Measurements from ENCODE around the gene ADAMTS2.
"Not testable (repeated sequence)": the region's sequence is repeated elsewhere in the genome, so short reads cannot be mapped to it uniquely, and the experiment has no call there.

Gene ADAMTS2

DNA sequence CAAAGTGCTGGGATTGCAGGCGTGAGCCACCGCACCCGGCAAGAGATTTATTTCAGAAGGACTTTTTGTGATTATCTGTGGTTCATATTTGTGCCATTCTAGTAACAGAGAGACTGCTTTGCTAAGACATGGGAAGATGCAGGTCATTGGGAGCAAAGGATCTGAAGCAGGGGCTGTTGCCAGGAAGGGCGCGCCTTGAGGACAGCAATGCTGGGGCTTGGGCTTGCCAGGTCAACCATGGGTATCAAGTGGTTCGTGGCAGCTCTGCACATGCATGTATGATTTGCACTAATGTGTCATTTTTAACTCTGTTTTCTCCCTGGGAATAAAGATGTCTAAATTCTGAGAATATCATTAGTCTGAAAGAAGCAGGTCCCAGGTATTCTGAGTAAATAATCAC, 17.0 kb downstream of the ADAMTS2 start:
- H3K36me3 ChIP-seq (ENCODE audit: insufficient read depth, low read length), result no peaks in the 10 kb centered on the region
- no peaks in the 10 kb centered on the region for H3K9me3 ChIP-seq (ENCODE audit: insufficient read depth, low read depth, low read length)
- WGBS, result 96% methylated on average over 6 of the region's 6 CpGs
- H3K27me3 ChIP-seq (ENCODE audit: insufficient read depth, low read length), result peaks cover 15% of the 10 kb centered on the region
- no peak overlapping the region for H3K9ac ChIP-seq (ENCODE audit: low read depth, low read length)
- H3K4me1 ChIP-seq (ENCODE audit: insufficient read depth, low read length), result no peaks in the 10 kb centered on the region
- H3K4me3 ChIP-seq (ENCODE audit: low read length), result no peak overlapping the region
- H3K27ac ChIP-seq (ENCODE audit: low read depth, low read length), result no peak overlapping the region

DNA sequence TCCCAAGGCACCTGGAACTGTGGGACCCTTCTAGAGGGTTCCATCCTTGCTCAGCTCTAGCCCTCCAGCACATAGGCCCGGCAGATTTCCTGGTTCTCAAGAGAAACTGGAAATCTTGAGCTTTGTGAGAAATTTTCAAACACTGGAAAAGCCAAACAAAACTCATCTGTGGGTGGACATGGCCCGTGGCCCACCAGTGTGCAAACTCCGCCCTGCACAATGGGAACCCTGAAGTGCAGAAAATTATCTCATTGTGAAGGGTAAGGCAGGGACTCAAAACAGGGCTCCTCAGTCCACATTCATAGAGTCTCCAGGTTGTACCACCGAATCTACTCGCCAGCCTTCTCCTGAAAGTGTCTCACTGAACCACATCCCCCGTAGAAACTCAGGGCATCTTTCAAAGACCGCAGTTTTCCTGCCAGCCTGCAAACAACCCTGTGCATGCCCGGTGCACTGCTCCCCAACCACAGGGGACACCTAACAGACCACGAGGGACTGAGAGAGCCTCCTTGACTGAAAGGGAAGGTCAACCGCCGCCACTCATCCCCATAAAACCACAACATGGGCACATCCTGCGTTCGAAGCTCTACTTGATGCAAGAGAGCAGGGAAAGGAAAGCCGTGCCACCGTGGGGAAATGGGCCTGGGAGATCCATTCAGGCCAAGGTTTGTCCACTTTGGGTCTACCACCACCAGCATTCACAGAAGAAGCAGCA, 18.1 kb downstream of the ADAMTS2 start:
- H3K27me3 ChIP-seq (ENCODE audit: insufficient read depth, low read length), result peaks cover 15% of the 10 kb centered on the region
- no peaks in the 10 kb centered on the region for H3K4me1 ChIP-seq (ENCODE audit: insufficient read depth, low read length)
- no peaks in the 10 kb centered on the region for H3K9me3 ChIP-seq (ENCODE audit: insufficient read depth, low read depth, low read length)
- H3K36me3 ChIP-seq (ENCODE audit: insufficient read depth, low read length), result no peaks in the 10 kb centered on the region
- no peak overlapping the region for H3K9ac ChIP-seq (ENCODE audit: low read depth, low read length)
- H3K4me3 ChIP-seq (ENCODE audit: low read length), result peak overlapping the region; percentile 65
- H3K27ac ChIP-seq (ENCODE audit: low read depth, low read length), result no peak overlapping the region
- WGBS, result 86% methylated on average over 15 of the region's 15 CpGs

DNA sequence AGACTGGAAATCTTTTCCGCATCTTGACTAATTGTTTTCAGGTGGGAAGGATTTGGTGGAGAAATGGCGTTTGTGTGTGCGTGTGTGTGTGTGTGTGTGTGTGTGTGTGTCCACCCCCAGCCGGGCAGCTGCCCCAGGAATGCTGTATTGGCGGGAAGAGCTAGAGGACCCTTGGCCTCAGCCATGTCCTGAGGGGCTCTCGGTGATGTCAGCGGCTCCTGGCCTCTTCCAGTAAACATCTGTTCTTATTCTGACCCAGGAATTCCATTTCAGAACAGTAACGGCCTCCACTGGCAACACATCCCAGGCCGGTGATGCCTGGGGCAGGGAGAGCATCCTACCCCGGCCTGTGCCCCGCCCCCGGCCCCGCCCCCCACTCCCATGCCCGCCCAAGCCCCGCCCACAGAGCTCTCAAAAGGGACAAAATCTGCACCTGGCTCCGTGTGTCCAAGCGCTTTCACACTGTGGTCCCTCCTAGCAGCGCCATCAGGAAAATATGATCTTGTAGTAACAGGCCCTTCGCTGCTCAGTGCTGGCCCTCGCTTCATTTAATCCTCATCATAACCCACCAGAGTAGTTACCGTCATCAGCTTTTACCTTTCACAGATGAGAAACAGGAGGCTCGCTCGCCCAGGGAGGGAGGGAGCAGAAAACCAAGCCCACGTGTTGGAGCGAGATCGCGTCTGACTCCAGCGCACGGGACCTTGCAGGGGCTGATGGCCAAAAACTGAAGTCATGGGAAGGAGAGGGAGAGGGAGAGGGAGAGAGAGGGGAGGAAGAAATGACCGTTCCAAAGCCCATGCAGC, 18.9 kb downstream of the ADAMTS2 start:
- Histone ChIP-seq H3K9me3 (ENCODE audit: insufficient read depth, low read depth, low read length) (no peaks in the 10 kb centered on the region), H3K27me3 (ENCODE audit: insufficient read depth, low read length) (peaks cover 15% of the 10 kb centered on the region), H3K36me3 (ENCODE audit: insufficient read depth, low read length) (no peaks in the 10 kb centered on the region), H3K9ac (ENCODE audit: low read depth, low read length) (peak overlapping the region; percentile 56), H3K4me3 (ENCODE audit: low read length) (peak overlapping the region; percentile 65), H3K27ac (ENCODE audit: low read depth, low read length) (no peak overlapping the region), H3K4me1 (ENCODE audit: insufficient read depth, low read length) (no peaks in the 10 kb centered on the region)
- WGBS, result 30% methylated on average over 26 of the region's 30 CpGs

DNA sequence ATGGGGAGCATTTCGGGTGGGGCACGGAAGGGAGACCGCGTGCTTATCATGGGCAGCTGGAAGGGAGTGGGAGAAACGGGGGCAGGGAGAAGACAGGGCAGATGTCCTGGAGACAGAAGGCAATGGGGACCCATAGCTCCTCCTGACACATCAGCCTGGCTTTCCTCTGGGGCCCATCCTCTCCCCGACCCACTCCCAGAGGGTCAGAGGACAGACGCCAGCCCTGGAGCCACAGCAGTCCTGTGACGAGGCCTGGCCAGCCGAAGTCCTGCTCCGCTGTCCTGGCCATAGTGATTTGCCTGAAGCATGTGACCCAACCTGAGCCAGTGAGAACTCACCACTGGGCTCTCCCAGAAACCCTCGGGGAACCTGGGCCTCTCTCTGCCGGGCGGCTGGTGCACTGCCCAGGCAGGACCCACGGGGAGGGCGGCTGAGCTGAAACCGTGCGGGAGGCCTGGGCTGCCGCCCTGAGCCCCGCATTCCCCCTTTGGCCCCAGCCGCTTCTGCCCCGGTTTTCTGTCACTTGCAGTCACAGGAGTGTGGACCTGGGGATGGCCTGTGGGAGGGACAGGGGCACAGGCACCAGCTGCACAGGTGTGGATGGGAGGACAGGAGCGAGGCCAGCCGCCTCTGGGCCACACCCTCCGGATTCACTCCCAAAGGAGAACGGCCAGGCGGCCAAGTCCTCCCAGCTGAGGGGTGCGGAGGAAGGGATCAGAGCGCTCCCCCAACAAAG, 19.8 kb downstream of the ADAMTS2 start:
- Histone ChIP-seq H3K4me1 (ENCODE audit: insufficient read depth, low read length) (no peaks in the 10 kb centered on the region), H3K9ac (ENCODE audit: low read depth, low read length) (no peak overlapping the region), H3K36me3 (ENCODE audit: insufficient read depth, low read length) (no peaks in the 10 kb centered on the region), H3K27me3 (ENCODE audit: insufficient read depth, low read length) (peaks cover 15% of the 10 kb centered on the region), H3K27ac (ENCODE audit: low read depth, low read length) (no peak overlapping the region), H3K9me3 (ENCODE audit: insufficient read depth, low read depth, low read length) (no peaks in the 10 kb centered on the region), H3K4me3 (ENCODE audit: low read length) (no peak overlapping the region)
- 94% methylated on average over 28 of the region's 28 CpGs for WGBS

DNA sequence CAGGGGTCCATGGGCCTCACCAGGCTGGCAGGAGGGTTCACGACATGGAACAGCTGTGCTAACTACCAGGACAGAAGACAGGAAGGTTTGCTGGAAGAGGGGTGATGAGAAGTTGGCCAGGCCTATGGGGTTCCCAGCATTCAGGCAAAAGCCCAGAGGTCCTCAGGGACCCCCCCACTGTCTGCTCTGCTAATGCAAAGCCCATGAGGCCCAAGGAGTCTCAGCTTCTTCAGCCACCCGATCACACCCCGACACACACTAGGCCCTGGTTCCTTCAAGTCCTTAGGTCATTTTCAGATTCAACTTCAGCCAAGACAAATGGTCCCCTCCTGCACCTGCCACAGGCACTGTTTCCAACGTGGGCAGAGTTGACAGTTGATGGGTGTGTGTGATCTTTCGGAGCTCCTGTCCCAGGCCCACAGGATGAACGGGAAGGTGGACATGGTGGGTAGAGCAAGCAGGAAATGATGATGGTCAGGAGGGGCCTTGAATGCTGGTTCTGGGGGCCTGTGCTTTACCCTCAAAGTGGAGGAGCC, 20.4 kb downstream of the ADAMTS2 start:
- 85% methylated on average over 6 of the region's 6 CpGs for WGBS
- Histone ChIP-seq H3K36me3 (ENCODE audit: insufficient read depth, low read length) (no peaks in the 10 kb centered on the region), H3K9me3 (ENCODE audit: insufficient read depth, low read depth, low read length) (no peaks in the 10 kb centered on the region), H3K4me3 (ENCODE audit: low read length) (no peak overlapping the region), H3K9ac (ENCODE audit: low read depth, low read length) (no peak overlapping the region), H3K4me1 (ENCODE audit: insufficient read depth, low read length) (no peaks in the 10 kb centered on the region), H3K27me3 (ENCODE audit: insufficient read depth, low read length) (peaks cover 15% of the 10 kb centered on the region), H3K27ac (ENCODE audit: low read depth, low read length) (no peak overlapping the region)

DNA sequence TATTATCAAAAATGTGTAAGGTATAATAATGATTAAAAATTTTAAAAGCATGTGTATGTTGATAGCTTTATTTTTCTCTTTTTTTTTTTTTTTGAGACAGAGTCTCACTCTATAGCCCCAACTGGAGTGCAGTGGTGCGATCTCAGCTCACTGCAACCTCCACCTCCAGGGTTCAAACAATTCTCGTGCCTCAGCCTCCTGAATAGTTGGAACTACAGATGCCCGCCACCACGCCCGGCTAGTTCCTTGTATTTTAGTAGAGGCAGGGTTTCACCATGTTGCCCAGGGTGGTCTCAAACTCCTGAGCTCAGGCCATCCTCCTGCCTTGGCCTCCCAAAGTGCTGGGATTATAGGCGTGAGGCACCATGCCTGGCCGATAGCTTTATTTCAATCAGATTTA, 20.9 kb downstream of the ADAMTS2 start:
- not testable (repeated sequence) for H3K9ac ChIP-seq (ENCODE audit: low read depth, low read length); H3K4me1 ChIP-seq (ENCODE audit: insufficient read depth, low read length); H3K27ac ChIP-seq (ENCODE audit: low read depth, low read length); H3K4me3 ChIP-seq (ENCODE audit: low read length); H3K9me3 ChIP-seq (ENCODE audit: insufficient read depth, low read depth, low read length); H3K36me3 ChIP-seq (ENCODE audit: insufficient read depth, low read length)
- WGBS, result 95% methylated on average over 7 of the region's 7 CpGs
- H3K27me3 ChIP-seq (ENCODE audit: insufficient read depth, low read length), result peaks cover 15% of the 10 kb centered on the region

DNA sequence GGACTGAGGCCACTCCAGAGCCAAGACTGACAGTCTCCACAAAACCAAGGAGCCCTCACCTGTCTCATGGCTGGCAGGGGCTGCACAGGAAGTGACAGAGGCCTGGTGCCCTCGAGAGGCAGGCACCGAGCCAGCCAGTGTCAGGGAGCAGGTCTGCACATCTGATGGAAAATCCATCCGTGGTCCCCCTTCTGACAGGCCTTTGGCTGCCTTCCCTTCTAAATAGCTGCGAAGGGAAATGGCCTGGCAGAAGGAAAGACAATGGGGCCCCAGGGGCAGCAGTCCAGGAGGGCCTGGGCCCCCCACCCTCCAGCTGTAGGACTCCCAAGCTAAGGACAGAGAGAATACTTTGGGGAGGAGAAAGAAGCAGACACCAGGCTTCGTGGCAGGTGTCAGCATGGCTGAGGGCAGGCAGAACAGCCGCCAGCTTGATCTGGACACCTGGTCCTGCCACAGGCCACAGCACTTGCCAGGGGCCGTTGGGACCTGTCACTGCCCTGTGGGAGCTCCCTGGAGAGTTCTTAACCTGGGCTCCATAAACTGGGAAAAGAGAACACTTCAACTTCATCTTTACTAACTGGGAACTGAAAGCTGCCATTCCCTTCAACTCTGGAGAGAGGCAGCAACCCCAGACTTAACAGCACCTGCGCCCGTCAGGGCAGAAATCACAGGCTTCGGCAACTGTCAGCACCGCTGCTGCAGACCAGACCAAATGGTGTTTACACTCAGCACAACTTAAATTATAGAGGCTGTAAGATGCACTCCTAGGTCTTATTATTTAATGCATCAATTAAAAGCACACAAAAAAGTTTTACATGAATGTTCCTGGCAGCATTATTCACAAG, 22.0 kb downstream of the ADAMTS2 start:
- Histone ChIP-seq H3K4me1 (ENCODE audit: insufficient read depth, low read length) (no peaks in the 10 kb centered on the region), H3K9me3 (ENCODE audit: insufficient read depth, low read depth, low read length) (no peaks in the 10 kb centered on the region), H3K27me3 (ENCODE audit: insufficient read depth, low read length) (peaks cover 15% of the 10 kb centered on the region), H3K36me3 (ENCODE audit: insufficient read depth, low read length) (no peaks in the 10 kb centered on the region), H3K9ac (ENCODE audit: low read depth, low read length) (no peak overlapping the region), H3K4me3 (ENCODE audit: low read length) (no peak overlapping the region), H3K27ac (ENCODE audit: low read depth, low read length) (no peak overlapping the region)
- 80% methylated on average over 11 of the region's 11 CpGs for WGBS

DNA sequence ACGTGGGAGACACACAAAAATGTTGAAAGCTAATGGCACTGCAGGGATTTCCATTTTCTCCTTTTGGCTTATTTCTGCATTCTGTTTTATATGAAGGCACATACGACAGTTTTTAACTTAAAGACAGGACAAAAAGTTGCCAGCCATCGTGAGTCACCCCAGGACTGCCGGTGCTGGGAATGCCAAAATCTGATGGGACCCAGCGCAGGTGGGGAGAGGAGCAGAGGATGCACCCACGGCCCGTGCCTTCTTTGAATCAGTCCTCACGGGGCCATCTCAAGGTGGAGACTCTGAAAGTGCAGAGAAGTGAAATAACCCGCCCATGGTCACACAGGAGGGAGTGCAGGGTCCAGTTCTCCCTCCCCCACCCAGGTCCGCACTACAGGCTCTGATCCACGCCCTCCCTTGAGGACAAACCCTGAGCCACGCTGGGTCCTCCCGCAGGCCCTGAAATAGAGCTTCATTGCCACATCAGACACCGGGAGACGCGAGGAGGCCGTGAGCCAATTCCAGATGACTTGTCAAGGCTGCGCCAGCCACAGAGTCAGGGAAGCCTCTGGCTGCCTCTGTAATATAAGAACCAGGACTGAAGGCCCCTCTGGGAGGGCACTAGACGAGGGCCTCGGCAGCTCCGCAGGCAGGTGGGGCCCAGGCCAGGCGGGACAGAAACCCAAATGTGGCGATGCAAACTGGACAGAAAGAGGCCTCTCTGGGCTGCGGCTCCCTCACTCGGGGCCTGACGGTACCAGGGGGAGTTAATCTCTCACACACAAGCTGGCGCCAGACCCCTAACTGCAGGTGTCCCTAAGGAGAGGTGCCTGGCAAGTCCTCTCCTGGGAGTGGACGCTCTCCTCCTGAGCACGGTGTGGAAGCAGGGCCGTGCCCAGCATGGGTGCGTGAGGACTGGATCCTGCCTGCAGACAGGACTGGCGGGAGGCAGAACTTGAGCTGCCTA, 22.9 kb downstream of the ADAMTS2 start:
- Histone ChIP-seq H3K9ac (ENCODE audit: low read depth, low read length) (no peak overlapping the region), H3K4me3 (ENCODE audit: low read length) (no peak overlapping the region), H3K27ac (ENCODE audit: low read depth, low read length) (no peak overlapping the region), H3K4me1 (ENCODE audit: insufficient read depth, low read length) (peaks cover 3% of the 10 kb centered on the region; the same call in 1 of the 2 replicates), H3K9me3 (ENCODE audit: insufficient read depth, low read depth, low read length) (no peaks in the 10 kb centered on the region), H3K27me3 (ENCODE audit: insufficient read depth, low read length) (peaks cover 10% of the 10 kb centered on the region), H3K36me3 (ENCODE audit: insufficient read depth, low read length) (no peaks in the 10 kb centered on the region)
- WGBS, result 92% methylated on average over 32 of the region's 32 CpGs

DNA sequence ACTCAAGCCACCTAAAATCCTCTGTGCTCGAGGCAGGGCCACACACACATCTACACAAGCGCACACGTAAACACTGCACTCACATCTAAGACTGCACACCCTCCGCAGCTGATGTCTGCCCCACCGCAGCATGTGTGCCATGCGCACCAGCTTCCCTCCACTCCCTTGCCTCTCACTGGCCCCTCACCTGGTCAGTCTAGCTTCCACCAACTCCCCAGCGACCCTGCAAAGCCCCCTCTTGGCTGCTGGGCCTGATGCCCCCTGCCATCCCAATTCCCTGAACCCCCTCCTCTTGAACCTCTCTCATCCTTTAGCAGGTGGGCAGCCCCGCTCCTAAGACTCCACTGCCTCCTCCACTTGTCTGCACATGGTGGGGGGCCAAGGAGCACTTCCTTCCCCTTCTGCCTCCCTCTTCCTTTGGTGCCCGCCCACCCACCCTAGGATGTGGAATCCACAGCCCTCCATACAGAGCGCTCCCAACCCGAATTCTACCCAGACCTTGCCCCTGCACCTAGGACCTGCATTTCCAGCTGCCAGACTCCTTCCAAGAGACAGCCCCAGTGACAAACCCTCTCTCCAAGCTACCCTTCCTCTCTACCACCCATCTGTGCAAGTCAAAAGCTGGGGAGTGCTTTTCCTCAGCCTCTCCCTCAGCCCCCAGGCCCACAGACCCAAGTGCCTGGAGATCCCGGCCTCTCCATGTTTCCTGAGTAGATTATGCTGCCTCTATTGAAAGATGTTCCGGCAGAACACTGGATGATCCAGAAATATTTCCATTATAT, 23.9 kb downstream of the ADAMTS2 start:
- H3K9ac ChIP-seq (ENCODE audit: low read depth, low read length), result no peak overlapping the region
- no peaks in the 10 kb centered on the region for H3K9me3 ChIP-seq (ENCODE audit: insufficient read depth, low read depth, low read length)
- no peak overlapping the region for H3K27ac ChIP-seq (ENCODE audit: low read depth, low read length)
- no peak overlapping the region for H3K4me3 ChIP-seq (ENCODE audit: low read length)
- no peaks in the 10 kb centered on the region for H3K36me3 ChIP-seq (ENCODE audit: insufficient read depth, low read length)
- WGBS, result 87% methylated on average over 12 of the region's 13 CpGs
- H3K4me1 ChIP-seq (ENCODE audit: insufficient read depth, low read length), result peaks cover 3% of the 10 kb centered on the region; the same call in 1 of the 2 replicates
- peaks cover under 1% of the 10 kb centered on the region for H3K27me3 ChIP-seq (ENCODE audit: insufficient read depth, low read length)
